ENCODE results near the gene ACMSD.

DNA sequence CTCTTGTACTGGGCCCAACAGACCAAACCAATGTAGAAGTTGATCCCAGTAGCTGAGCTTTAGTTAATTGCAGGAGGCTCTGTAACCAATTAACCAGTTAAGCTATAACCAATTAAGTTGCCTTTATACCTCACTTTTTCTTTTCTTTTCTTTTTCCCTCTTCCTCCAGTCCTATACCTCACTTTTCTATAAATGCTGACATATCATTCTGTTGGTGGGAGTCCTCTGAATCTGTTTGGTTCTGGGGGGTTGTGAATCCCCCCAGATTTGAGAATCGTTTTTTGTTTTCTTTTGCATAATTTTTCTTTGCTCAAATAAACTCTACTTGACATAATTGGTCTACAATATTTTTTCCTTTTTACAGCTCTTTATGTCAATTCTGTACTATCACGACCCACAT, 38.1 kb upstream of the ACMSD start:
- TF ChIP-seq, protein P1, sequence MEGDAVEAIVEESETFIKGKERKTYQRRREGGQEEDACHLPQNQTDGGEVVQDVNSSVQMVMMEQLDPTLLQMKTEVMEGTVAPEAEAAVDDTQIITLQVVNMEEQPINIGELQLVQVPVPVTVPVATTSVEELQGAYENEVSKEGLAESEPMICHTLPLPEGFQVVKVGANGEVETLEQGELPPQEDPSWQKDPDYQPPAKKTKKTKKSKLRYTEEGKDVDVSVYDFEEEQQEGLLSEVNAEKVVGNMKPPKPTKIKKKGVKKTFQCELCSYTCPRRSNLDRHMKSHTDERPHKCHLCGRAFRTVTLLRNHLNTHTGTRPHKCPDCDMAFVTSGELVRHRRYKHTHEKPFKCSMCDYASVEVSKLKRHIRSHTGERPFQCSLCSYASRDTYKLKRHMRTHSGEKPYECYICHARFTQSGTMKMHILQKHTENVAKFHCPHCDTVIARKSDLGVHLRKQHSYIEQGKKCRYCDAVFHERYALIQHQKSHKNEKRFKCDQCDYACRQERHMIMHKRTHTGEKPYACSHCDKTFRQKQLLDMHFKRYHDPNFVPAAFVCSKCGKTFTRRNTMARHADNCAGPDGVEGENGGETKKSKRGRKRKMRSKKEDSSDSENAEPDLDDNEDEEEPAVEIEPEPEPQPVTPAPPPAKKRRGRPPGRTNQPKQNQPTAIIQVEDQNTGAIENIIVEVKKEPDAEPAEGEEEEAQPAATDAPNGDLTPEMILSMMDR (IDR thresholded peaks at IDR 0.05): no peak
- no peak for TF ChIP-seq POLR2AphosphoS5 (IDR thresholded peaks at IDR 0.05)

All from transverse colon (tissue), 4 donors.